ENCODE data around the gene RPS5. TPM values are rescaled to one million over a fixed set of nuclear protein-coding genes. Genes with fewer than 3 reads are reported as not detected.

RPS5 gene
- total RNA-seq, 1 experiment from 2014 or later, result 1,400 TPM

DNA sequence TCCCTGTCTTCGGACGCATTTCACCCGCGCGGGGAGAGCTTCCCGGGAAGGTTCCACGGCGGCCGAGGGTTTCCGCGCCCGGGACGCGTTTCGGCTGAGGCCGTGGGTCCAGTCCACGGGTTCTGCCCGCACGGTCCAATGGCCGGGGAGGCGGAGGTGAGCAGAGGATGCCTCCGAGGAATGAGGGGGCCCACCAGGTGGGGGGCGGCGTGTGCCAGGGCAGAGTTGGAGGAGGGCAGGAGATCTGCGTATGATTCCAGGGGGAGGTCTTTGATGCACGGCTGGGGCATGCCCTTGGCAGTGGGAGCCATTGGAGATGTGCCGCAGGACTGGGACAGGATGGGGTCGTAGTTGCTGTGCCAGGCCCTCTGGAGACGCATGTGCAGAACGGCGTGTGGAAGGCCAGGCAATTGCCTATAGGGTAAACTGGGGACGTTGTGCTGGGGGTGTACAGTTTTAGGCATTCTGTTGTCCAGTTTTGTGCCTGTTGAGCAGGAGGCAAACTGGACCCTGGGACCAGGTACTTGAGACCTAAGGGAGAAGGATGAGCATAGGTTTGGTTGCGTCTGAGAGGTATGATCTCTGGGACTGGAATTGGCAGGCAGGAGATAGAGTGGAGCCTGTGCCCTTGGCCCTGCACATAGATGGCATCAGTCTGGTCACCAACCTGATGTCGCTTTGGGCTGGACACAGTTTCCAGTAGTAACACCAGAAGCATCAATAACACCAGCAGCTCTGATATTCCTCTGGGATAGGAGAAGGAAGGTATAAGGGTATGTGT lies 22.1 kb downstream of the RPS5 start:
- H3T11ph ChIP-seq (ENCODE audit: low read length), result no peak overlapping the region
- no peaks in the 10 kb centered on the region for H3K9me3 ChIP-seq (ENCODE audit: control insufficient read depth, low read depth, low read length)
- peak overlapping the region; percentile 87 for H3K4me2 ChIP-seq (ENCODE audit: insufficient read depth, insufficient read length, low read length)
- TF ChIP-seq, protein P1, sequence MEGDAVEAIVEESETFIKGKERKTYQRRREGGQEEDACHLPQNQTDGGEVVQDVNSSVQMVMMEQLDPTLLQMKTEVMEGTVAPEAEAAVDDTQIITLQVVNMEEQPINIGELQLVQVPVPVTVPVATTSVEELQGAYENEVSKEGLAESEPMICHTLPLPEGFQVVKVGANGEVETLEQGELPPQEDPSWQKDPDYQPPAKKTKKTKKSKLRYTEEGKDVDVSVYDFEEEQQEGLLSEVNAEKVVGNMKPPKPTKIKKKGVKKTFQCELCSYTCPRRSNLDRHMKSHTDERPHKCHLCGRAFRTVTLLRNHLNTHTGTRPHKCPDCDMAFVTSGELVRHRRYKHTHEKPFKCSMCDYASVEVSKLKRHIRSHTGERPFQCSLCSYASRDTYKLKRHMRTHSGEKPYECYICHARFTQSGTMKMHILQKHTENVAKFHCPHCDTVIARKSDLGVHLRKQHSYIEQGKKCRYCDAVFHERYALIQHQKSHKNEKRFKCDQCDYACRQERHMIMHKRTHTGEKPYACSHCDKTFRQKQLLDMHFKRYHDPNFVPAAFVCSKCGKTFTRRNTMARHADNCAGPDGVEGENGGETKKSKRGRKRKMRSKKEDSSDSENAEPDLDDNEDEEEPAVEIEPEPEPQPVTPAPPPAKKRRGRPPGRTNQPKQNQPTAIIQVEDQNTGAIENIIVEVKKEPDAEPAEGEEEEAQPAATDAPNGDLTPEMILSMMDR (conservative IDR thresholded peaks at IDR 0.05), result no peak
- no peak overlapping the region for H4K91ac ChIP-seq (ENCODE audit: insufficient read length, low read depth, low read length)
- no peak overlapping the region for H2AFZ ChIP-seq (ENCODE audit: low read length)
- H4K8ac ChIP-seq (replicated peaks; ENCODE audit: insufficient read length, low read depth, low read length), result no peak overlapping the region
- H3K27me3 Mint-ChIP-seq (ENCODE audit: low read depth), result peaks cover 13% of the 10 kb centered on the region
- H4K20me1 ChIP-seq (ENCODE audit: control insufficient read depth, insufficient read depth, insufficient read length), result peaks cover 3% of the 10 kb centered on the region
- H3K4ac ChIP-seq (ENCODE audit: low read depth, low read length), result no peak overlapping the region
- no peak overlapping the region for H3K14ac ChIP-seq (ENCODE audit: insufficient read depth, low read length)
- H3K9me3 Mint-ChIP-seq, result peaks cover 8 to 10% of the 10 kb centered on the region in 2 experiments; a peak in 4 of 5 replicates
- H2BK15ac ChIP-seq (ENCODE audit: low read depth, low read length), result no peak overlapping the region
- DNase-seq, result peak; percentile 48
- H3K23me2 ChIP-seq (ENCODE audit: insufficient read length, low read depth, low read length, poor library complexity, severe bottlenecking), result peaks cover 15% of the 10 kb centered on the region
- H3K9ac ChIP-seq (ENCODE audit: extremely low read depth, insufficient read length, low read length), result no peak overlapping the region
- no peak overlapping the region for H2BK120ac ChIP-seq (ENCODE audit: low read depth, low read length, poor library complexity, severe bottlenecking)
- H3K4me3 Mint-ChIP-seq, result peak overlapping the region; percentile 87 to 94
- peaks cover 6 to 8% (median 7%) of the 10 kb centered on the region in 3 experiments; a peak in 6 of 7 replicates for H3K36me3 Mint-ChIP-seq (ENCODE audit: insufficient read depth in 1 of 3, low read depth in 3 of 3)
- no peak overlapping the region for H3K23ac ChIP-seq (ENCODE audit: insufficient read length, low read depth, low read length)
- H3K18ac ChIP-seq (ENCODE audit: insufficient read length, low read depth, low read length), result no peak overlapping the region
- H3K56ac ChIP-seq (ENCODE audit: insufficient read length, low read depth, low read length), result no peak overlapping the region
- no CpG with 5 or more reads among the region's 34 CpGs for WGBS (ENCODE audit: extremely low coverage, insufficient read length, low lambda C conversion rate)
- H3K27ac Mint-ChIP-seq, result no peak overlapping the region
- H3K4me1 ChIP-seq (ENCODE audit: insufficient read depth, low read length), result peaks cover 5% of the 10 kb centered on the region; the same call in 1 of the 2 replicates
- no peak overlapping the region for H4K5ac ChIP-seq (ENCODE audit: insufficient read length, low read depth, low read length)
- H3K27me3 ChIP-seq (ENCODE audit: insufficient read depth, low read length), result no peaks in the 10 kb centered on the region; the same call in 1 of the 2 replicates
- H3K4me1 Mint-ChIP-seq, result peaks cover 19% of the 10 kb centered on the region in 2 experiments
- H3K27ac ChIP-seq (ENCODE audit: insufficient read length, low read depth, low read length), result no peak overlapping the region
- no peaks in the 10 kb centered on the region for H3K79me1 ChIP-seq (ENCODE audit: insufficient read depth, low read depth, low read length, poor library complexity, severe bottlenecking)
- H2BK5ac ChIP-seq (ENCODE audit: insufficient read length, low read length), result no peak overlapping the region
- no peak overlapping the region for H2BK12ac ChIP-seq (ENCODE audit: insufficient read length, low read depth, low read length)
- H3K79me2 ChIP-seq (ENCODE audit: insufficient read depth, low read length), result no peaks in the 10 kb centered on the region
- H2AK5ac ChIP-seq (ENCODE audit: insufficient read length, low read length), result no peak overlapping the region
- no peak overlapping the region for H2BK20ac ChIP-seq (ENCODE audit: low read depth, low read length, poor library complexity, severe bottlenecking)

Measured in H9 (cell line).